Skeletal muscle satellite cell (primary cell): ENCODE data around the gene MAPK11.

Source experiments
- H3K27me3 ChIP-seq: 2 replicates; pipeline ENCODE4 v1.7.0; 2013; ENCODE audit warnings: low read length; ENCODE audit not compliant: control insufficient read depth, insufficient read depth
- H3K36me3 ChIP-seq: 2 replicates; pipeline ENCODE4 v1.7.0; 2013; ENCODE audit warnings: mild to moderate bottlenecking, control low read depth, low read length; ENCODE audit not compliant: insufficient read depth
- H3K4me1 ChIP-seq: 2 replicates; pipeline ENCODE4 v1.7.0; 2013; ENCODE audit warnings: low read length; ENCODE audit not compliant: control insufficient read depth, insufficient read depth
- H3K4me2 ChIP-seq: 2 replicates; pipeline ENCODE4 v1.7.0; 2013; ENCODE audit warnings: mild to moderate bottlenecking, low read length
- H3K4me3 ChIP-seq: 2 replicates; pipeline ENCODE4 v1.7.0; 2013; ENCODE audit warnings: low read length
- H3K9ac ChIP-seq: 2 replicates; pipeline ENCODE4 v1.7.0; 2013; ENCODE audit warnings: mild to moderate bottlenecking, low read depth, low read length, moderate library complexity
- H3K9me3 ChIP-seq: replicated peaks from 2 replicates; pipeline ENCODE4 v1.7.0; 2013; ENCODE audit warnings: mild to moderate bottlenecking, control low read depth, low read length

MAPK11 gene

GRCh38 chr22:50299785-50300619 is 29.8 kb upstream of the MAPK11 start:
- peak overlapping the region; percentile 97 for H3K4me2 ChIP-seq
- H3K9ac ChIP-seq, result no peak overlapping the region
- peaks cover 19% of the 10 kb centered on the region for H3K36me3 ChIP-seq
- no peak overlapping the region for H3K4me3 ChIP-seq
- no peaks in the 10 kb centered on the region for H3K27me3 ChIP-seq
- H3K9me3 ChIP-seq, result no peaks in the 10 kb centered on the region
- peaks cover 73% of the 10 kb centered on the region for H3K4me1 ChIP-seq

- Histone ChIP-seq H3K36me3 (peaks cover 25% of the 10 kb centered on the region), H3K4me1 (peaks cover 72% of the 10 kb centered on the region), H3K4me3 (no peak overlapping the region), H3K27me3 (no peaks in the 10 kb centered on the region), H3K4me2 (peak overlapping the region; percentile 97), H3K9me3 (no peaks in the 10 kb centered on the region), H3K9ac (no peak overlapping the region)
These were observed 29.0 kb upstream of the MAPK11 start for GRCh38 chr22:50298937-50299784.

GRCh38 chr22:50298266-50298637 is 28.1 kb upstream of the MAPK11 start:
- Histone ChIP-seq H3K27me3 (no peaks in the 10 kb centered on the region), H3K36me3 (peaks cover 25% of the 10 kb centered on the region), H3K9ac (no peak overlapping the region), H3K4me3 (no peak overlapping the region), H3K4me1 (peaks cover 72% of the 10 kb centered on the region), H3K9me3 (no peaks in the 10 kb centered on the region), H3K4me2 (no peak overlapping the region)

GRCh38 chr22:50297510-50298265 is 27.5 kb upstream of the MAPK11 start:
- Histone ChIP-seq H3K4me2 (peak overlapping the region; percentile 34), H3K4me3 (no peak overlapping the region), H3K4me1 (peaks cover 72% of the 10 kb centered on the region), H3K9me3 (no peaks in the 10 kb centered on the region), H3K9ac (no peak overlapping the region), H3K36me3 (peaks cover 25% of the 10 kb centered on the region), H3K27me3 (no peaks in the 10 kb centered on the region)

- no peak overlapping the region for H3K4me3 ChIP-seq
- H3K36me3 ChIP-seq, result peaks cover 25% of the 10 kb centered on the region
- no peaks in the 10 kb centered on the region for H3K27me3 ChIP-seq
- no peaks in the 10 kb centered on the region for H3K9me3 ChIP-seq
- H3K4me2 ChIP-seq, result peak overlapping the region; percentile 34
- H3K4me1 ChIP-seq, result peaks cover 71% of the 10 kb centered on the region
- no peak overlapping the region for H3K9ac ChIP-seq
These were observed 26.7 kb upstream of the MAPK11 start for GRCh38 chr22:50296658-50297490.

- no peaks in the 10 kb centered on the region for H3K27me3 ChIP-seq
These were observed 24.1 kb upstream of the MAPK11 start for GRCh38 chr22:50294319-50294656.

GRCh38 chr22:50293441-50294318 is 23.5 kb upstream of the MAPK11 start:
- Histone ChIP-seq H3K9ac (peak overlapping the region; percentile 78), H3K9me3 (no peaks in the 10 kb centered on the region), H3K27me3 (no peaks in the 10 kb centered on the region), H3K4me1 (peaks cover 49% of the 10 kb centered on the region), H3K4me3 (peak overlapping the region; percentile 64), H3K4me2 (peak overlapping the region; percentile 82), H3K36me3 (peaks cover 46% of the 10 kb centered on the region)

More at GRCh38 chr22:50294319-50294656, 24.1 kb upstream of the MAPK11 start:
- Histone ChIP-seq H3K4me3 (peak overlapping the region; percentile 46), H3K4me1 (peaks cover 52% of the 10 kb centered on the region), H3K9me3 (no peaks in the 10 kb centered on the region), H3K4me2 (peak overlapping the region; percentile 82), H3K36me3 (peaks cover 39% of the 10 kb centered on the region), H3K9ac (peak overlapping the region; percentile 78)

GRCh38 chr22:50292643-50293440 is 22.7 kb upstream of the MAPK11 start:
- Histone ChIP-seq H3K9me3 (no peaks in the 10 kb centered on the region), H3K27me3 (no peaks in the 10 kb centered on the region), H3K4me3 (peak overlapping the region; percentile 64), H3K4me1 (peaks cover 47% of the 10 kb centered on the region), H3K4me2 (peak overlapping the region; percentile 82), H3K36me3 (peaks cover 54% of the 10 kb centered on the region), H3K9ac (peak overlapping the region; percentile 78)

- Histone ChIP-seq H3K27me3 (no peaks in the 10 kb centered on the region), H3K9ac (no peak overlapping the region), H3K36me3 (peaks cover 67% of the 10 kb centered on the region), H3K4me3 (no peak overlapping the region), H3K9me3 (no peaks in the 10 kb centered on the region), H3K4me2 (no peak overlapping the region), H3K4me1 (peaks cover 33% of the 10 kb centered on the region)
These were observed 19.9 kb upstream of the MAPK11 start for GRCh38 chr22:50289942-50290630.
